ENCODE data around the gene CUL9. TPM values are rescaled to one million over a fixed set of nuclear protein-coding genes. Genes with fewer than 3 reads are reported as not detected.

The CUL9 gene
- total RNA-seq, 1 donor from 2014 or later, result 57.0 TPM

DNA sequence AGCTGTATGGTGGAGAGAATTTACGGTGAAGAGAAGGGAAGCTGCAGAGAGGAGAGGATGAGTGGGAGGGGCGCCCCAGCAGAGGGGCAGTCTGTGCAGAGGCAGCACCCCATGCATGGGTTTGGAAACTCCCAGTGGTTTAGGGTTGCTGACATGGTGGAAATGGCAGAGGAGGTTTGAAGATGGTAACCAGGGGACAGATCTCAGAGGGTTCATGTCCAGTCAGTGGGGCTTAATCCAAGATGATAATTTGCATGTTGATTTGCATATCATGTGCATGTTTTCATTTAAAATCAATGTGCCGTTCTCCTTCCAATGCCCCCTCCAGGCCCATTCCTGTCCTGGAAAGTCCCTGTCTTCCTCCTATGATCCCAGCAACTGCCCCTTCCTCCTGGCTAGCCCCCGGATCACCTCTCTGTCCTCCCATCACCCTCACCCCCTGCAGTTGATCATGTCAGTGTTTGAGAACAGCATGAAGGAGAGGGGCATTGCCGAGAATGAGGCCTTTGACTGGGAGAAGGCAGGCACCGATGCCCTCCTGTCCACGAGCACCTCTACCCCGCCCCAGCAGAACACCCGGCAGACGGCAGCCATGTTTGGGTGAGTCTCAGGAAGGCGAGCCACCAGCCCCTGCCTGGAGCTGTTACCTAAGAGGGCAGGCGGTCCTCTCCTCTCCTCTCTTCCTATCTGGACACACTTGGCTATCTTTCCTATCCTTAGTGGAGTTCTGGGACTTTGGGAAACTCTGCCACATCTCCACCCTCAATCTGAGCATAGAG, 75.6 kb downstream of the CUL9 start:
- Mint-ChIP-seq H3K27ac (no peak overlapping the region), H3K4me3 (ENCODE audit: low read depth) (no peak overlapping the region), H3K27me3 (peaks cover 16% of the 10 kb centered on the region), H3K36me3 (ENCODE audit: insufficient read depth) (no peaks in the 10 kb centered on the region), H3K4me1 (ENCODE audit: low read depth) (peaks cover 1% of the 10 kb centered on the region), H3K9me3 (ENCODE audit: low read depth) (no peaks in the 10 kb centered on the region)
- DNase-seq (ENCODE audit: low spot score, unreplicated experiment), result no peak
- TF ChIP-seq, protein P1, sequence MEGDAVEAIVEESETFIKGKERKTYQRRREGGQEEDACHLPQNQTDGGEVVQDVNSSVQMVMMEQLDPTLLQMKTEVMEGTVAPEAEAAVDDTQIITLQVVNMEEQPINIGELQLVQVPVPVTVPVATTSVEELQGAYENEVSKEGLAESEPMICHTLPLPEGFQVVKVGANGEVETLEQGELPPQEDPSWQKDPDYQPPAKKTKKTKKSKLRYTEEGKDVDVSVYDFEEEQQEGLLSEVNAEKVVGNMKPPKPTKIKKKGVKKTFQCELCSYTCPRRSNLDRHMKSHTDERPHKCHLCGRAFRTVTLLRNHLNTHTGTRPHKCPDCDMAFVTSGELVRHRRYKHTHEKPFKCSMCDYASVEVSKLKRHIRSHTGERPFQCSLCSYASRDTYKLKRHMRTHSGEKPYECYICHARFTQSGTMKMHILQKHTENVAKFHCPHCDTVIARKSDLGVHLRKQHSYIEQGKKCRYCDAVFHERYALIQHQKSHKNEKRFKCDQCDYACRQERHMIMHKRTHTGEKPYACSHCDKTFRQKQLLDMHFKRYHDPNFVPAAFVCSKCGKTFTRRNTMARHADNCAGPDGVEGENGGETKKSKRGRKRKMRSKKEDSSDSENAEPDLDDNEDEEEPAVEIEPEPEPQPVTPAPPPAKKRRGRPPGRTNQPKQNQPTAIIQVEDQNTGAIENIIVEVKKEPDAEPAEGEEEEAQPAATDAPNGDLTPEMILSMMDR (IDR thresholded peaks at IDR 0.05; ENCODE audit: unreplicated experiment), result no peak

DNA sequence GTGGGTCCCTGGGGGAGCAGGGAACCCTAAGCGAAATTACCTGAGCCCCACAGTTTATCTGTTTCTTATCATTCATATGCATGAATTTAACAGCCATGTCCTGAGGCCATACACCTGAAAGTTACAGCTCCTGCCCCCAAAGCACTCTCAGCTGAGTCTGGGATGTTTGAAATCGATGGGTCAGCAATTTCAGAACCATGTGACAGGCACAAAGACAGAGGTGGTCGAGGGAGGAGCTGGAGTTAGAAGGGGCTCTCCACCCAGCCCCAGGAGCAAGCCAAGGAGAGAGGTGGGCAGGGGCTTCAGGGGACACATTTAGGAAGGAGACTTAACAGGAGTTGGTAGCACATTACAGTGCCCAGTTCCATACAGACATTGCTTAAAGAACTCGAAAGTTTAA, 76.2 kb downstream of the CUL9 start:
- no peak overlapping the region for H3K27ac Mint-ChIP-seq
- no peak for DNase-seq (ENCODE audit: low spot score, unreplicated experiment)
- no peaks in the 10 kb centered on the region for H3K9me3 Mint-ChIP-seq (ENCODE audit: low read depth)
- no peak overlapping the region for H3K4me3 Mint-ChIP-seq (ENCODE audit: low read depth)
- TF ChIP-seq, protein P1 (IDR thresholded peaks at IDR 0.05; ENCODE audit: unreplicated experiment), result no peak
- H3K27me3 Mint-ChIP-seq, result peaks cover 11% of the 10 kb centered on the region
- peaks cover 1% of the 10 kb centered on the region for H3K4me1 Mint-ChIP-seq (ENCODE audit: low read depth)
- no peaks in the 10 kb centered on the region for H3K36me3 Mint-ChIP-seq (ENCODE audit: insufficient read depth)

DNA sequence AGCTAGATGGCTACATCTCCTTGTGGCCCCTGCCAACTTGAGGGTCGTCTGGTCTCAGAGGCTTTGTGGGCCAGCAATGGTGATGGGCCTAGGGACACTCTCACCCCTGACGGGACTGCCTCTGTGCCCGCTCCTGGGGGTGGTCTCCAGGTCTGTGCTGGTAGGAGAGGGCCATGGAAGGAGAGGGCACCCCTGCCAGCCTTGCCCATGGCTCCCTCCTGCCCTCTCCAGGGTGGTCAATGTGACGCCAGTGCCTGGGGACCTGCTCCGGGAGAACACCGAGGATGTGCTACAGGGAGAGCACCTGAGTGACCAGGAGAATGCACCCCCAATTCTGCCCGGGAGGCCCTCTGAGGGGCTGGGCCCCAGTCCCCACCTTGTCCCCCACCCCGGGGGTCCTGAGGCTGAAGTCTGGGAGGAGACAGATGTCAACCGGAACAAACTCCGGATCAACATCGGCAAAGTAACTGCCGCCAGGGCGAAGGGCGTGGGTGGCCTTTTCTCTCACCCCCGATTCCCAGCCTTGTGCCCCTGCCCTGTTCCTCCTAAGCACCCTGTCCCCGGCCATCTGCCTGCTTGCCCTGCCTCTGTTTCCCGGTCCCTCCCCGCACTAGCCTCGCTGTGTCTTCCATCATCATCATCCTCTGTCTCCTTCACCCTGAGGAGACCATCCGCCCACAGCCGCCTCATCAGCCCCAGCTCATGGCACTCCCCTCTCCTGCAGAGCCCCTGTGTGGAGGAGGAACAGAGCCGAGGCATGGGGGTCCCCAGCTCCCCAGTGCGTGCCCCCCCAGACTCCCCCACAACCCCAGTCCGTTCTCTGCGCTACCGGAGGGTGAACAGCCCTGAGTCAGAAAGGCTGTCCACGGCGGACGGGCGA, 77.1 kb downstream of the CUL9 start:
- TF ChIP-seq, protein P1 (IDR thresholded peaks at IDR 0.05; ENCODE audit: unreplicated experiment), result no peak
- Mint-ChIP-seq H3K27me3 (peaks cover 16% of the 10 kb centered on the region), H3K36me3 (ENCODE audit: insufficient read depth) (no peaks in the 10 kb centered on the region), H3K4me3 (ENCODE audit: low read depth) (no peak overlapping the region), H3K4me1 (ENCODE audit: low read depth) (peaks cover 1% of the 10 kb centered on the region), H3K27ac (no peak overlapping the region), H3K9me3 (ENCODE audit: low read depth) (no peaks in the 10 kb centered on the region)
- DNase-seq (ENCODE audit: low spot score, unreplicated experiment), result no peak

DNA sequence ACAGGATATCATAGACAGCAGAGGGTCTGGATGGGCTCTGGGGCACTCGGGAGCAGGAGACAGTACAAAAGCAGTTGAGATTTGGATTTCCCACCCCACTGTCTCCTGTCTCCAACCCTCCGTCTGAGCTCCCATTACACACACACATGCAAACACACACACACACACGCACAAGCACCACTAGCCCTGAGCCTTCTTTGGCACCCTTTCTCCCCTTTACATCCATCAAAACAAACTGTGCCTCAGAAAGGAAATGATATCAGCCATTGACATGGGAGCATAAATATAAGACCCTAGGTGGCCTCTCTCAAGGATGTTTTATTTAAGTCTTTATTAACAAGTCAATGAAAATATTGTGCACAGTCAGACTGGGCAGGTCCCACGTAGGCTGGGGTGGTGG, 78.8 kb downstream of the CUL9 start:
- Mint-ChIP-seq H3K4me3 (ENCODE audit: low read depth) (no peak overlapping the region), H3K4me1 (ENCODE audit: low read depth) (peaks cover 1% of the 10 kb centered on the region), H3K27ac (no peak overlapping the region), H3K36me3 (ENCODE audit: insufficient read depth) (no peaks in the 10 kb centered on the region), H3K9me3 (ENCODE audit: low read depth) (no peaks in the 10 kb centered on the region), H3K27me3 (peaks cover 30% of the 10 kb centered on the region)
- no peak for DNase-seq (ENCODE audit: low spot score, unreplicated experiment)
- TF ChIP-seq, protein P1 (IDR thresholded peaks at IDR 0.05; ENCODE audit: unreplicated experiment), result no peak

DNA sequence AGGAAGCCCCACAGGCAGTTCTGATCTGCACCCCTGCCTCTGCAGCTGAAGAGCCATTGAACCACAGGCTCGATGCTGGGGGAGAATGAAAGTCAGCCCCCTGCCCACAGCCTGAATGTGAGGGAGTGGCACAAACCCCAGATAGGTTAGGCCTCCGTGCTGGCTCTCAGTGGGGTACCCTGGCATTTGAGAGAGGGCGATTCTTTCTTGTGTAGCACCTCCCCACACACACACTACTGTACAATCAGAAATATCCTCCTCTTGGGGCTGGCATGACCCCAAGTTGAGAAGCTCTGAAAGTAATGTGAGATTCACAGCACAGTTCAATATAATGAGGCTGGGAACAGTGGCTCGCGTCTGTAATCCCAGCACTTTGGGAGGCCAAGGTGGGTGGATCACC, 79.2 kb downstream of the CUL9 start:
- TF ChIP-seq, protein P1 (IDR thresholded peaks at IDR 0.05; ENCODE audit: unreplicated experiment), result no peak
- Mint-ChIP-seq H3K27ac (no peak overlapping the region), H3K4me1 (ENCODE audit: low read depth) (peaks cover 1% of the 10 kb centered on the region), H3K36me3 (ENCODE audit: insufficient read depth) (no peaks in the 10 kb centered on the region), H3K4me3 (ENCODE audit: low read depth) (no peak overlapping the region), H3K9me3 (ENCODE audit: low read depth) (no peaks in the 10 kb centered on the region), H3K27me3 (peaks cover 33% of the 10 kb centered on the region)
- DNase-seq (ENCODE audit: low spot score, unreplicated experiment), result no peak

Measured in progenitor cell of endocrine pancreas (in vitro differentiated cells).